GM19238 (cell line): Measurements from ENCODE around the gene TMEM61.
A peak's percentile ranks its signal among the peaks of the same experiment; 100 is the strongest.
"Not testable (repeated sequence)": the region's sequence is repeated elsewhere in the genome, so short reads cannot be mapped to it uniquely, and the experiment has no call there.

Source experiments
- DNase-seq: peaks from one replicate; pipeline ENCODE4 v3.0.0; 2011; ENCODE audit warnings: low spot score; ENCODE audit not compliant: insufficient read length

TMEM61 gene

DNA sequence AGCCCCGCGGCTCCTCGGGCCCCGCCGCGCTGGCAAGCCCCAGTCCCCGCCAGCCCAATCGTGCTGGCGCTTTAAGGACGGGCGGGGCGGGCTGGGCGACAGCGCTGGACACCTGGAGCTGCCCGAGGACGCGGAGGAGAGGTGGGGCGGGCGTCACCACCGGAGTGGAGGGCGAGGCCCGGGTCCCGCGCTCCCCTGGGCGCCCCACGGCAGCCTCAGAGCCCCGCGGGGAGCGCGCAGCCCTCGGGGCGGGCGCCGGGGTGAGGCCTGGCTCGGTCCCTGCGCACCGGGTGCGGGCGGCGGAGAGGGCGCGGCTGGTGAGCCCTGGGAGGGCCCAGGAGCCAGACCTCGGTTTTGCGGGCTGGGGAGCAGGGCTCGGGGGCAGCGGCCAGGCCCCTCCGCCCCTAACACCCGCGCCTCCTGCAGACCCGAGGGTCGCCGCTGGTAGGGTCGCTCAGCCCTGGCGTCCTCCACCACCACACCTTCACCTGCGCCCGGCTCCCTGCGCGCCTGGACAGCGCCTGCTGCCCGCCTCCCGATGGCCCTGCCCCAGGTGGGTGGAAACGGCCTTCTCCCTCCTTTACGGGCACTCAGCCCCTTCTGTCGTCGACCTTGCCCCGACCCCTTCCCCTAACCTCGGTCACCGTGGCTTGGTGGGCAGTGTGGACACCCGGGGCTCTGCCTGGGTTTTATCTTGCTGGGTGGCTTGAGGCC is at the start of gene TMEM61:
TSS of gene TMEM61 (plus strand) at position 101 of the 714 bp plus-strand sequence. CDS start at position 539, 438 bp downstream.
- DNase-seq, result no peak

- DNase-seq, result no peak
These were observed 49.1 kb upstream of the TMEM61 start for GRCh38 chr1:54931275-54931840.

- not testable (repeated sequence) for DNase-seq
These were observed 46.3 kb upstream of the TMEM61 start for GRCh38 chr1:54934081-54934480.

DNA sequence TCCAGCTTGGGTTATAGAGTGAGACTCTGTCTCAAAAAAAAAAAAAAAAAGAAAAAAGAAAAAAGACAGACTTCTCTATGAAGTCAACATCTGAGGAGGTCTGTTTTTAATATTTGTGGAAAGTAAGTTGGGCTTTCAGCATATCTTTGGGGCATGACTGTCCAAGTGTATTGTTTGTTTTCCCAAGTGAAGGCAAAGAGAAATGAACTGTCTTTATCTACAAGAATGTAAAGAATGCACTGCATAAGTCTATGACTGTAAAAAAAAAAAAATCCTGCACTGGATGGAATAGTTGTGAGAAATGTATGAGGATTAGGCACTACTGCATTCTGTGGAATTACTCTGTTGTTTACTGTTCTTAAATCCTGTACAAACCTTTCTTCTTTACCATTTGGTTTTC is 45.6 kb upstream of the TMEM61 start:
- DNase-seq, result no peak

GRCh38 chr1:54936791-54937190 is 43.6 kb upstream of the TMEM61 start:
- DNase-seq, result no peak

GRCh38 chr1:54937469-54937868 is 43.0 kb upstream of the TMEM61 start:
- DNase-seq, result no peak

DNA sequence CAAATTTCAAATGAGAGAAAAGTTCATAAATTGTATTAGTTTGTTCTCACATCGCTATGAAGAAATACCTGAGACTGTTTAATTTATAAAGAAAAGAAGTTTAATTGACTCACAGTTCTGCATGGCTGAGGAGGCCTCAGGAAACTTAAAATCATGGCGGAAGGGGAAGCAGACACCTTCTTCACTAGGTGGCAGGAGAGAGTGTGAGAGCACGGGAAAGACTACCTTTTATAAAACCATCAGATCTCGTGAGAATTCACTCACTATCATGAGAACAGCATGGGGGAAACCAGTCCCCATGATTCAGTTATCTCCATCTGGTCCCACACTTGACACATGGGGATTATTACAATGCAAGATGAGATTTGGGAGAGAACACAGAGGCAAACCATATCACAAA is 41.5 kb upstream of the TMEM61 start:
- not testable (repeated sequence) for DNase-seq

DNA sequence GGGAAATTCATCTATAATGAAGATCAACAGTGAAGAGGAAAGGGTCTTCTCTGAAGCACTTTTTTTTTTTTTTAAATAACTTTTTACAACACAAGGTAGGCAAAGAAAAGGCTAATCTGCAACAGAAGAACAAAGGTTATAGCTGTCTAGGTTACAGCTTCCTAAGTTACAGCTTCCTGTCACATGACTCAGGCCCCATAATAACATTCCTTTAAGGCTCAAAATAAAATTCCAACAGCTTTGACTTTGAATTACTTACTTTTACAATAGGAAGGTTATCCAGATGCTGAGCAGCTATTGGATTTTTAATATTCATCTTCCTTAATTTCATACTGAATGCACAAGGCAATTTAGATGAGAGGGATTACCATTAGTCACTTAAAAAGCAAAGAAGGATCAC is 40.4 kb upstream of the TMEM61 start:
- no peak for DNase-seq

GRCh38 chr1:54942976-54943375 is 37.5 kb upstream of the TMEM61 start:
- DNase-seq, result no peak

- peak; percentile 63 for DNase-seq
These were observed 35.6 kb upstream of the TMEM61 start for GRCh38 chr1:54944610-54945392.

DNA sequence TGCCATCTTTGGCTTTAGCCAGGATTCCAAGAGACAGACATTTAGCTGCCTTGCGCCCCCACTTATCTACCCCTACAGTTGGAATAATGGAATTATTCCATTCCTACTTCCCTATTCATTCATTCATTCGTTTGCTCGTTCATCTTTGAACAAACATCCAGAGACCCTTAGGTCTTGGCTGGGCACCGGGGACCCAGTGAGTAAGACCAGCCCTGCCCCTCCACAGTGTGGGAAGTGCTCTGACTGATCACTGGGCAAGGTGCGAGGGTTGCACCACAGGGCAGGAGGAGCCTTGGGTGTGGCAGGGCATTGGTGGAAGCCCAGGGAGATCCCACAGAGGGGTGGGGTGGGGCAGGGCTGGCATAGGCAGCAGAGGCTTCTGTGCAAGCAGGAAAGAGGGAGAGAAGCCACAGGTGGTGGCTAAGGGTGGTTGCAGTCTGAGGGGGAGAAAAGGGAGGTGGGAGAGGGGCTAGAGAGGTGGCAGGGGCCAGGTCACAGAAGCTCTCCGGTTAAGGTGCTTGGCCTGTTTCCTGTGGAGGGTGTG is 35.0 kb upstream of the TMEM61 start:
- DNase-seq, result no peak

- DNase-seq, result no peak
These were observed 32.9 kb upstream of the TMEM61 start for GRCh38 chr1:54947540-54947939.

DNA sequence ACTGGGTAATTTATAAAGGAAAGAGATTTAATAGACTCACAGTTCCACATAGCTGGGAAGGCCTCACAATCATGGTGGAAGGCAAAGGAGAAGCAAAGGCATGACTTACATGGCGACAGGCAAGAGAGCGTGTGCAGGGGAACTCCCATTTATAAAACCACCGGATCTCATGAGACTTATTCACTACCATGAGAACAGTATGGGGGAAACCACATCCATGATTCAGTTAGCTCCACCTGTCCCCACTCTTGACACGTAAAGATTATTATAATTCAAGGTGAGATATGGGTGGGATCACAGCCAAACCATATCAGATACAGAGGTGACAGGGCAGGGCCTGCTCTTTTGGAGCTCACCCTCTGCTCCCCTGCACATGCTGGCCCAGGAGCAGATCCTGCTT is 31.4 kb upstream of the TMEM61 start:
- DNase-seq, result no peak

- no peak for DNase-seq
These were observed 30.4 kb upstream of the TMEM61 start for GRCh38 chr1:54950006-54950368.

DNA sequence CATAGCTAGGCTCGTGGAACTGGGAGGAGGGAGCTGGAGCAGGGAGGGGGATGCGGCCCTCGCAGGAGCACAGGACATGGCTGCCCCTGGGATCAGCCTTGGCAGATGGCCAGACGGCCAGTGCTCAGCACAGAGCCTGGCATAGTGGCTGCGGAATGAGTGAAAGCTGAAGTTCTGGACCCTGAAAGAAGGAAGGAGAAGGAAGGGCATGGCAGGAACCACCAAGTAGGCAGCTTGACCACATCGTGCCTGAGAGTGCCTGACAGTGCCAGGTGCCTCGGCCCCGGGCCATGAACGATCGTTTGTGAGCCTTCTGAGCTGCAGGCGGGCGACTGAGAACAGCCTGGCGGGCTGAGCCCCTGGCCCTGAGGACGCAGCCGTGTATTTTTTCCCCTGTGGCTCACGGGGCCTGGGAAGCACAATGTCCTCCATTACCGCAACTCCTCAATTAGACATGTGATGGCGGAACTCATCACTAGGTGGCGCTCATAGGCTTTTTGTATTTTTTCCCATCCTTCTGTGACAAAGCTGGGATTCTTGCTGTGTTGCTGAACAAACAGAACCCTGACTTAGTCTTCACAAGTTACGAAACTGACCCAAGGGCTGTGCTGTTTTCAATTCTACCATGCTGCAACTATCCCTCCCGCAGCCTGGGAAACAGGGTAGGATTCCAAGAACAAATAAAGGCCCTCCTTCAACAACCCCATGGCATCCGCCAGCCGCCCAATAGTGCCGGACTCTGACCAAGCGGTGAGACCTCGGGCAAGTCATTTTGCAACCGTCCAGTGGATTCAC is 29.9 kb upstream of the TMEM61 start:
- peak; percentile 44 for DNase-seq

- DNase-seq, result no peak
These were observed 28.6 kb upstream of the TMEM61 start for GRCh38 chr1:54951810-54952226.

DNA sequence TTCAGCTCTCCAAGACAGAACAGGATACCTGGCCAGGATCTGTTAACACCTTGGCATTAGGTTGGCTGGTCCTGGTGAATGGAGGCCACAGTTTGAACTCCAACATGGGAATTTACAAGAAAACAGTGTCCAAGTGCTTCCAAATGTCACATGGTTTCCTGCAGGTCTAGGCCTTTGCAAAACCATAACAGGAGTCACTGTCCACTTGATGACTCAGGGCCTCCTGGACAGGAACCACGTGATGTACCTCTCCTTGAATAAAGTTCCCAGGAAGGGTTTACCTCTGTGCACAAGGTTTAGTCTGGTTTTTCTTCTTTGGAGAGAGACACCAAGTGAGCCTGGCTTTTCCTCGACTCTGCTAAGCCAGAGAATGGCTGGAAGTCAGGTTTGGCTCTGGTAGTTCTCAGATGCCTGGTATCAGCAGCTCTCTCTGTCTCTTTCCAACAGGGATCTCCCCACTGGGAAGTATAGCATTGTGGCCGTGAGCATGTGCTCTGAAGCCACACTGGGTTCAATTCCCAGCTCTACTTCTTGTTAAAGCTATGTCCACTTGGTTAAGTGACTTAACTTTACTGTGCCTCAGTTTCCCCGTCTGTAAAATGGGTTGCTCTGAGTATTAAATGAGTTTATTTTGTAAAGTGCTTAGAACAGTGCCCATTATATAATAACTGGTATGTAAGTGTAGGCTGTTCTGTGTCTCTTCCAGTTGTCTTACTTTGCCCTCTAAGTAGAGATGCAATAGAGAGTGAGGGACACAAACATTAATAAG is 27.3 kb upstream of the TMEM61 start:
- DNase-seq, result no peak

- DNase-seq, result no peak
These were observed 26.6 kb upstream of the TMEM61 start for GRCh38 chr1:54953846-54954245.

GRCh38 chr1:54955359-54955758 is 25.1 kb upstream of the TMEM61 start:
- DNase-seq, result no peak

- no peak for DNase-seq
These were observed 23.7 kb upstream of the TMEM61 start for GRCh38 chr1:54956726-54957125.

DNA sequence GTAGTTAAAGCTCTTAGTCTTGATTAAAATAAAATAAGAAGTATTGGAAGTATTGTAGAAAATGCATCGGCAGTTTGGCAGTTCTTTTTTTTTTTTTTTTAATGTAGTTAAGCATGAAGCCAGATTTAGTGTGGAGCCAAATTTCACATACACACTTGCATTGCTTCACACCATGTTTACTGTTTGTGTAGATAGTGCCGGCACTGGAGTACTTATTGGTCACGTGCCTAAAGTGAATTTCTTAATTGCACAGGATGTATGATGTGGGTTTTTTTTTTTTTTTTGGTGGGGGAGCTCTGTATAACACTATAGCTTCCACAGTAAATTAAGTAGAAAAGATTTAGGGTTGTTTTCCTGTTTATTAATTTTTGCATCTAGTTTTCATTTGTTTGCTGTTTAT is 21.2 kb upstream of the TMEM61 start:
- no peak for DNase-seq
